MG63 (cell line): ENCODE measurements around the gene UBL4B. TPM values are rescaled to one million over a fixed set of nuclear protein-coding genes. Genes with fewer than 3 reads are reported as not detected.
A peak's percentile ranks its signal among the peaks of the same experiment; 100 is the strongest.
"Not testable (repeated sequence)": the region's sequence is repeated elsewhere in the genome, so short reads cannot be mapped to it uniquely, and the experiment has no call there.

Experiments
- DNase-seq: peaks from one replicate; pipeline ENCODE4 v3.0.0-alpha.2; 2020
- H3K27me3 ChIP-seq: fragments of 250-450 bp; sonication (Bioruptor Pico); 2 replicates; pipeline ENCODE4 v1.5.1; 2020; ENCODE audit warnings: mild to moderate bottlenecking, moderate library complexity
- H3K36me3 ChIP-seq: fragments of 250-450 bp; sonication (Bioruptor Pico); 2 replicates; pipeline ENCODE4 v1.5.1; 2020; ENCODE audit warnings: mild to moderate bottlenecking, moderate library complexity
- H3K4me3 ChIP-seq: fragments of 250-450 bp; sonication (Bioruptor Pico); 2 replicates; pipeline ENCODE4 v1.5.1; 2020; ENCODE audit warnings: mild to moderate bottlenecking, moderate library complexity
- H3K9me3 ChIP-seq: fragments of 250-450 bp; sonication (Bioruptor Pico); 2 replicates; pipeline ENCODE4 v1.5.1; 2020; ENCODE audit warnings: mild to moderate bottlenecking, moderate library complexity
- total RNA-seq: library from RNA; depleted of rRNA; stranded (reverse); fragments of >200 nt; shearing (Covaris generic); gene quantifications from 2 replicates; pipeline ENCODE4 v1.2.3, GENCODE V29; 2014; ENCODE audit warnings: low replicate concordance; rRNA removed

The UBL4B gene, protein sequence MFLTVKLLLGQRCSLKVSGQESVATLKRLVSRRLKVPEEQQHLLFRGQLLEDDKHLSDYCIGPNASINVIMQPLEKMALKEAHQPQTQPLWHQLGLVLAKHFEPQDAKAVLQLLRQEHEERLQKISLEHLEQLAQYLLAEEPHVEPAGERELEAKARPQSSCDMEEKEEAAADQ
- total RNA-seq = not detected in 2 replicates

DNA sequence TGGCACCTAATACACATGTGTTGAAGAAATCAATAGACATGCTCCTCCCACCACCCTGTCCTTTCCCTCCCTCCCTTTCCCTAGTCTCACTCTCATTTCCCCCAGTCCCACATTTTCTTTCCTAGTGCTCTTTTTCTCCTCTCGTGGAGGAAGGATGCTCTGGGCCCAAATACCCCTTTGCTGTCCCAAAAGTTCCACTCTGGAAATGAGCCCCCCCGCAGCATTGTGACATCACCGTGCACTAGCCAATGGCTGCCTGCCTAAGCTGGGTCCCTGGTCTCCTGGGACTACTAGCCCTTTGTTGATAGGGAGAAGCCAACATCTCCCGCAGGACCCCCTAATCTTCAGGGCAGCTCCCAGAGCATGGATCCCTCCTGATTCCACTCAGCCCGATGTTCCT lies at the start of gene UBL4B:
Gene UBL4B, plus strand, starts transcription at position 301 of the 400 bp plus-strand sequence. Its CDS starts 92 bp downstream, at position 393.
- Histone ChIP-seq H3K9me3 (no peaks in the 10 kb centered on the region), H3K4me3 (no peak within 1 kb of the TSS), H3K36me3 (no peaks in the 10 kb centered on the region), H3K27me3 (peaks cover 2% of the 10 kb centered on the region; the same call in 1 of the 2 replicates)
- DNase-seq = no peak

DNA sequence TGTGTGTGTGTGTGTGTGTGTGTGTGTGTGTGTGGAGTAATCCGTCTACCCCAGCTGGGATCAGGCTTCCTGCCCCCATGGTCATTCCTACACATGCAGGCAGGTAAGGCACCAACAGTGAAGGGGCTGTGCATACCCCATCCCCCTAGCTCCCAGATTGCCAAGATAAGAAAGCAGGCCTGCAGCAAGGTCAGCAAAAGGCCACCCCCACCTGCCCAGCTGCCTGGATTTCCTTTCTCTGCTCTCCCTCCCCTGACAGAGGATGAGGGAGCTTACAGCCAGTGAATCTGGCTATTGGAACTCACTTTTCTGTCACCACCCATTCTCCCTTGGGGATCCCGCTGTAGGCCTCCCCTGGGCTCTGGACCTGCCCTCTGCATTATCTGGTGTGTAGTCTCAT lies 49.6 kb upstream of the UBL4B start:
- H3K4me3 ChIP-seq = no peak overlapping the region
- H3K27me3 ChIP-seq = no peaks in the 10 kb centered on the region
- H3K9me3 ChIP-seq = no peaks in the 10 kb centered on the region
- H3K36me3 ChIP-seq = peaks cover 75% of the 10 kb centered on the region
- DNase-seq = no peak

DNA sequence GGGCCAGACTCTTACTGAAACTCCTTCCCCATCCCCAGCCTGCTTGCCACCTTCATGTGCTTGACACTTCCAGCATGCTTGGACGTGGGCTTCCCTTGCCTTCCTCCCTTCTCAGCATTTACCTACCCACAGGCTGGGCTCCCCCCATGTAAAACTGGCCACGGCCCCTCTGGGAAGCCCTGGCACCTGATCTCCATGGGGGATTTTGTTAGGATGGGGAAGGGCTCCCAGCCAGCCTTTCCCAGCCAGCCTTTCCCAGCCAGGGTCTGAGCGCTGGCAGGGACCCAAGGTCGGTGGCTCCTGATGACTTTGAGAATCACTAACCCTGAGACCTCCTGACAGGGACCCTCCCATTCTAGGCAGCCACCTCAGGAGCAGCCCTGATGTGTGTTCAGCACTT lies 48.5 kb upstream of the UBL4B start:
- H3K4me3 ChIP-seq = no peak overlapping the region
- H3K36me3 ChIP-seq = peaks cover 75% of the 10 kb centered on the region
- no peaks in the 10 kb centered on the region for H3K9me3 ChIP-seq

DNA sequence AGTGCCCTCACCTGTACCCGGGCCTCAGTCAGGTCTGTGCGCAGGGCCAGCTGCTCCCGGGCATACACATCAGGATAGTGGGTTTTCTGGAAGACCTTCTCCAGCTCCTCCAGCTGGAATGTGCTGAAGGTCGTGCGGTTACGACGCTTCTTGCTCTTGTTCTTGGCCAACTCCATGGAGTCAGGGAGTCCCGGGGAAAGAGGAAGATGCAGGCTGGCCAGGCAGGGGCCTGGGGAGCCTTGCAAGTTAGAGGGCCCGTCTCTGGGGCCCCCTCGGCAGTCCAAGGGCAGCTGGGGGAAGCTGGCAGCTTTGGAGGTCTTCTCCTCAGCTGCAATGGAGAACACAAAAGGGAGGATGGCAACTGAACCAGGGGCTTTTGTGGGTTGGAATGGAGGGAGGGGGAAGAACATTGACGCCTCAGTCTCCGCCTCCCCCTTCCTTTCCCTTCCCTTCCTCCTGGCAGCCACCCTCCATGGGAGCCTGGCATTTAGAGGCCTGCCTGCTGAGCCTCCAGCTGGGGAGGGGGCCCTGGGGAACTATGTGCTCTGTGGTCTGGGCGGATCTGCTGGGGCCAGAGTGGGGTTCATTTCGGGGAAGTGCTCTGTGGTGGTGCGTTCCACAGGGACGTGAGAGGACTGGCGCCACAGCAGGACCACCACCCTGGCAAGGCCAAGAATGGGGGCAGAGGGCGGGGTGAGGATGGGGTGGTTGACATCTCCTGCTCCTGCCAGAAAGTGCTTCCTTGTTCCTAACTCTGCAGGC lies 47.5 kb upstream of the UBL4B start:
- H3K9me3 ChIP-seq = no peaks in the 10 kb centered on the region
- no peak for DNase-seq
- H3K4me3 ChIP-seq = no peak overlapping the region

More for the DNA sequence above, 48.5 kb upstream of the UBL4B start:
- no peak for DNase-seq
- no peaks in the 10 kb centered on the region for H3K27me3 ChIP-seq

DNA sequence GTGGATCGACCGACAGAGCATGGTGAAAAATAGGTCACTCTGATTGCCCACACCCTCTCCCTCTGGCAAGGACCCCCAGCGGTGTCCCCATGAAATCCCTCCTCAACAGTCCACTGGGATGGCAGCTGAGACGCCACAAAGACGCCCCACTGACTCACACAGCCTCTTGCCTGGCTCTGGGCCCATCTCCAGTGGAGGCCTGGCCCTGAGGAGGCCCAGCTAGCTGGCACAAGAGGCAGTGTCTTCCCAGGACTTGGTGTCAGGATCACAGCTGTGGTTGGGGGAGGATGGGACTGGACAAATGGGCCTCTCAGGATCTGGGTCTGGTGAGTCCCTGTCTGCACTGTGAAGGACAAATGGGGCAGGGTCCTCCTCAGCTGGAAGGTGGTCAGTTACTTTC lies 46.4 kb upstream of the UBL4B start:
- Histone ChIP-seq H3K27me3 (no peaks in the 10 kb centered on the region), H3K4me3 (no peak overlapping the region), H3K36me3 (peaks cover 63% of the 10 kb centered on the region), H3K9me3 (no peaks in the 10 kb centered on the region)
- DNase-seq = peak; percentile 91

More for the DNA sequence above, 47.5 kb upstream of the UBL4B start:
- Histone ChIP-seq H3K27me3 (no peaks in the 10 kb centered on the region), H3K36me3 (peaks cover 74% of the 10 kb centered on the region)

DNA sequence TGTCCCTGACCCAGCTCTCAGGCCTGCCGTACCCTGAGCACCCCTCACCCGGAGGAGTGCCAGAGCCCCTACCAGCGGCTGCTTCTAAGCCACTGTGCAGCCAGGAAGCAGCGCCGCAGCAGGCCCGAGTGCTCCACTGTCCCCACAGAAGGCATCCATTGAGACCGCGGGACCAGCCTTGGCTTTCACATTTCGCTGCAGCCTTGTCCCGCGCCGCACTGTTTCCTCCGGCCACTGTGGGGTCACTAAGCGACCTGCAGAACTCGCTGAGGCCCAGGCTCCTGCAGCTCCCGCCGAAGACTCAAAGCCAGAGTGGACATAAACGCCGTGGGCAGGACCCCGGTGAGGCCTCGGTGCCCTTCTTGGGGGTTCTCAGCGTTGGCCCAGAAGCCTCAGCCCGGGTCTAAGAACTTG lies 44.8 kb upstream of the UBL4B start:
- Histone ChIP-seq H3K36me3 (peaks cover 47% of the 10 kb centered on the region), H3K9me3 (no peaks in the 10 kb centered on the region), H3K27me3 (no peaks in the 10 kb centered on the region), H3K4me3 (no peak overlapping the region)
- DNase-seq = no peak

DNA sequence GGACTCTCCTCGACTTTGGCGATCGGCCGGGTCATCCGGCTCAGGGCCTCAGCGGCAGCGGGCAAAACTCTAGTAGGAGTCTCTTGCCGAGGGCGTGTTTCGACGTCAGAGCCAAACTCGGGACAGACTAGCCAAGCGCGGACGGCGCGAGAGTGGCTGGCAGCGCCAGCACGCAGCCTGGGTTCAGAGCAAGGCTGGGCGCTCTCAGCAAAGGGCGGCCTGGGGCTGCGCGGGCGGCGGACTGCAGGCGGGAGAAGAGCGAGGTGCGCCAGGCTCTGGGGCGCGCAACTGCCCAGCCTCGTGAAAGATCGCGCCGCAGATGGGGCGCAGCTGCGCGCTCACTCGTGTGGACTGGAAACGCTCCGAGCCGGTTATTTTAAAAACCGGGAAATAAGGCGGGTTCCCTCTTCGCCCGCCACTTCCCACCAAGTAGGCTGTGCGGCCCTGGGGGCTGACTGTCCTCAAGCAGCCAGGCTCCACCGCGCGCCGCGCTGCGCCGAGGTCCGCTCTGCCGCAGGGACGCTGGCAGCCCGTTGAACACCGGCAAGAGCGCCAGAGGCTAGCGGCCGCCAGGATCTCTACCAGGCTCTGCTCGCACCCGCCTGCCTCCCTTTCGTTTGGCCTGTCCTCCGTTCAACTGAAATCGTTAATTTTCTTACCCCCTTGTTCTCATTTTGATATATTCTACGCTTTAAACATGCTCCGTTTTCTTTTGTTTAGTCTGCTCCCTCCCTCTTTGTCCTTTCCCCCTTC lies 44.2 kb upstream of the UBL4B start:
- Histone ChIP-seq H3K4me3 (no peak overlapping the region), H3K36me3 (peaks cover 42% of the 10 kb centered on the region), H3K9me3 (no peaks in the 10 kb centered on the region), H3K27me3 (no peaks in the 10 kb centered on the region)
- DNase-seq = no peak

DNA sequence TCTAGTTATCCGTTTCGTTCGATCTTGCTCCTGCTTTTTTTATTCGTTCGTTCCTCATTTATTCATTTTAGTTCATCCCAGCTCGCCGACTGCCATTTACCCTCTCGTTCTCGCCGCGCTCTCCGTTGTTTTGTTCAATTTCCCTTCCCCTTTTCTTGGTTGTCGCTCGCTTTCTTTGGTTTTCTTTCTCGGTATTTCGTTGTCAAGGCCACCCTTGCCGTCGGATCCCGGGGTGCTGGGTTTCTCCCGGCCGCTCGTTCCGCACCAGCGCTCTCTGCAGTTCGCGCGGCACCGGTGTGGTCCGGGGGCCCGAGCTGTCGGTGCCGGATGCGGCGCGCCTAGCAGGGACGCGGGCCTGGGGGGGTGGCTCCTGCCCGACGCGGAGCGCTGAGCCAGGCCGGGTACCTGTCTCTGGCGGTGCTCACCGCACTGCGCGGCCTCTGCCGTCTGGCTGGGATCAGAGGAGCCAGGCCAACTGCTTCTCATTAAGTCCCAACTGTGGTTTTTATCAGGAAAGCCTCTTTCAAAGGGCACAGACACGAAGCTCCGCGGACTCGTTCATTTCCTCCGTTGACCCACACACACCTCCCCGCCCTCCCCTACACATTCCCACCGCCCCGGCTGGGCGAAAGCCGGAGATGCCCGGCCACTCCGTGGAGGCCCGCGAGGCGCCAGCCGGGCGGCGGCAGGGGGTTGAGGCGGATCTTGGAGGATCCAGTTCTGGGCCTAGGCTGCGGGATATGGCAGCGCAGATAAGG lies 43.4 kb upstream of the UBL4B start:
- no peak for DNase-seq
- Histone ChIP-seq H3K4me3 (peak overlapping the region; percentile 59), H3K9me3 (no peaks in the 10 kb centered on the region), H3K27me3 (no peaks in the 10 kb centered on the region), H3K36me3 (peaks cover 38% of the 10 kb centered on the region)

DNA sequence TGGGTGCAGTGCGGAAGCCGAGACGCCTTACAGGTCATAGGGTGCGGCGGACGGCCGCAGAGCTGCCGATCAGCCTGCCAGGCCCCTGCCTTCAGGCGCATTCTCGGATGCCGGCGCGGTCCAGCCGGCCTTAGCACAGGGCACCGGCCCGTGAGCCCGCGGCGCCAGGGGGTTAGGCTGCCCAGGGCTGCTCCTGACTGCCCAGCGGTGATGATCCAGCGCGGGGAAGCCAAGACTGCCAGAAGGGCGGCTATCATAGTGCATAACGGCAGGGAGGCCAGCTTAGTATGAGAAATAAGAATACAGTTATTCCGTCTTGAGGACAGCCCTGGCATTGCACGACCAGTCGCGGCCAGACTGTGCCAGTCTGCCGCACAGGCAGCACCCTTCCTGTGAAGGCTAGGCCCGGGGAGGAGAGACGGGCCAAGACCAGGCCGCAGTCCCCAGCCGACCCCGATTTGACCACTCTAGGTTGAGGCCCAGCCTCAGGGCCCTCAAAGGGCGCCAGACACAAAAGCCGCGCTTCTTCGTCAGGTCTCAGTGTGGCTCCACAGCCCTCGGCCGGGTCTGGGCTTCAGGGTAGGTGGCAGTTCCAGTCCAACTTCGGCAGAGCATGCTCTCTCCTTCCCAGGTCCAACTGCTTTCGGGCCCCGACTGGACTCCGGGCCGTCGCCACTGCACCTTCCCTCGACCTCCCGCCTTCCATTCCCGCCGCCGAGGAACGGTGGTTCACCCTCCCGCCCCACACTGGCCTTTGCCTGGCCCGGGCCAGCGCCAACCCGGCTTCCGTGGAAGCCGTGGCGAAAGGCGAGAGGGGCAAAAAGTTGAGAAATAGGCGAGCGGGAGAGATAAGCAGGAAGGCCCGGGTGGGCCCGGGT lies 42.6 kb upstream of the UBL4B start:
- no peaks in the 10 kb centered on the region for H3K27me3 ChIP-seq
- H3K36me3 ChIP-seq = peaks cover 35% of the 10 kb centered on the region
- DNase-seq = peak; percentile 54
- no peaks in the 10 kb centered on the region for H3K9me3 ChIP-seq
- H3K4me3 ChIP-seq = peak overlapping the region; percentile 59

DNA sequence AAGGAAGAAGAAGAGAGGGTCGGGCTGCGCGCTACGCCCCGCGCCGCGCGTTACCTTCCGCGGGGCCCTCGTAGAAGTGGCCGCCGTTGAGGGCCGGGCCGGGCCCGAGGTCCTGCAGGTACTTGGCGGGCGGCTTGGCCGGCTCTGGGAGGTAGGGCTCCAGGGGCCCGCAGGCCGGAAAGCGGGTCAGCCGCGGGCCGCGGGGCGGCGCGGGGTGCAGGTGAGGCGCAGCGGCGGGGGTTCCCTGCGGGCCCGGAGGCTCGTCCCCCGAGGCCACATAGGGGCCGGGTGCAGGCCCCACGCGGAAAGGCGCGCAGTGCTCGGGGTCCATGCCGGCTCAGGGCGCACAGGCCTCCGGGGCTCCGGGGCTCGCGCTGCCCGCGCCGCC lies 42.0 kb upstream of the UBL4B start:
- H3K27me3 ChIP-seq = no peaks in the 10 kb centered on the region
- H3K4me3 ChIP-seq = peak overlapping the region; percentile 59
- peaks cover 28% of the 10 kb centered on the region for H3K36me3 ChIP-seq
- no peaks in the 10 kb centered on the region for H3K9me3 ChIP-seq
- DNase-seq = no peak

DNA sequence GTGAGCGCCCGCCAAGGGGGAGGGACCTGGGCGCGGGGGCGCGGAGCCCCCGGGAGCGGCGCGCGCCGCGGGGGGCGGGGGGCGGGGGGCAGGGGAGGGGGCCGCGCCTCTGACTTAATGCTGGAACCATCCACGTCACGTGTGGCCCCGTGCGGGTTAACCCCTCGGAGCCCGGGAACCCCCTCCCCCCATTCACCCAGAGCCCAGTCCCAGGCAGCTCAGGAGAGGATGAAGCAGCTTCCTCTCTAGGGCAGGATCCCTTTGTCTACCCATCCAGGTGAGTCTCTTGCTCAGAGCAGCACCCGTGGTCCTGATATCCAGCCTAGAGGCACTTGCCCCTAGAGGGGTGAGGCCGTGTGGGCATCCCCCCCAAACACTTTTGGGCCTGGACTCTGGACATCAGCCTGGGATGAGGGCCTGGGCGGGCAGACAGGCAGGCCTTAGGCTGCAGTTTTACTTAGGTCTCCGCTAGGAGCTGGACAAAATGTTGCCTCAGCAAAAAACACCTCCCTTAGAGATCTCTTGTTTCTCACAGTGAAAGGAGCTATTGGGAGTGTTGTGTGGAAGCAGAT lies 41.5 kb upstream of the UBL4B start, which contains the start of gene ALX3:
Gene ALX3, minus strand, starts transcription at position 2 of the 572 bp plus-strand sequence. CDS start 60 bp downstream, outside the sequence.
- Histone ChIP-seq H3K27me3 (no peaks in the 10 kb centered on the region), H3K4me3 (peak within 1 kb of the TSS; percentile 59), H3K36me3 (peaks cover 26% of the 10 kb centered on the region), H3K9me3 (no peaks in the 10 kb centered on the region)
- peak; percentile 55 for DNase-seq

DNA sequence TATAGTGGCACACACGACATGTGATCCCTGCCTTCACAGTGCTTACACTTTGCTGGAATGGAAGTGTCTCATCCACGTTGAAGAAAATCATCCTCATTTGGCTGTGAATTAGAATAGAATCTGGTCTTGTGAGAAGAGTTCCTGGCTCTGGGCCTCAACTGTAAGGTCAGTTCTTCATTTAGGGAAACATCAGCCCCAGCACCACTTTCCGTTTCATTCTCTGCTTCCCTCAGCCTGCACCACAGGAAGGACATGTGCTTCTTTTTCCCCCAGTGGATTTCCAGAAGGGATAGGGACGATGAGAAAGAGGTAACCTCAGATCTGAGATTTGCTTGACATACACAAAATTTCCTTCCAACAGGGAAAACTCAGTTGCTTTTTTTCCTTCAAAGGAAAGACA lies 38.1 kb upstream of the UBL4B start:
- Histone ChIP-seq H3K9me3 (no peaks in the 10 kb centered on the region), H3K36me3 (peaks cover 2% of the 10 kb centered on the region), H3K4me3 (no peak overlapping the region), H3K27me3 (no peaks in the 10 kb centered on the region)
- DNase-seq = no peak

DNA sequence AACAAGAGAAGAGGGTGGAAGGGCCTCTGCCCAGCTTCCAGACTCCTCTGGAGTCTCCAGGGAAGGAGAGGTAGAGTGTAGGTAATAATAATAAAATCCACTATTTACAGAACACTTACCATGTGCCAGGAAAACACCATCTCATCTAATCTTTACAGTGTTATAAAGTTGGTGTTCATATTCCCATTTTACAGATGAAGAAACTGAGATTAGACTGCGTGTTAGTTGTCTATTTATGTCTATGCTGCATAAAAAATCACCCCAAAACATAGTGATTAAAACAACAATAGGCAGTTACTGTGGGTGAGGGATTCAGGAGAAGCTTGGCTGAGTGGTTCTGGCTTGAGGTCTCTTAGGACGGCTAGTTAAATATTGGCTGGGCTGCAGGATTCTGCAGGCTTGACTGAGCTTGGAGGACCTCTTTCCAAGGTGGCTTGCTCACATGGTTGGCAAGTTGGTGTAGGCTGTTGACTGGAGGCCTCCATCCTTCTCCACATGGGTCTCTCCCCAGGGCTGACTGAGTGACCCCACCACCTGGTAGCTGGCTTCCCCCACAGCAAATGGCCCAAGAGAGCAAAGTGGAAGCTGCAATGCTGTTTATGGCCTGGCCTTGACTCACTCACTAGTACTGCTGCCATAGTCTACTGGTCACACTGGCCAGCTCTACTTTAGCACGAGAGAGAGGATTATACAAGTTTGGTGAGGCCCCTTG lies 35.3 kb upstream of the UBL4B start:
- H3K4me3 ChIP-seq = no peak overlapping the region
- H3K27me3 ChIP-seq = no peaks in the 10 kb centered on the region
- no peaks in the 10 kb centered on the region for H3K36me3 ChIP-seq
- no peaks in the 10 kb centered on the region for H3K9me3 ChIP-seq
- no peak for DNase-seq

DNA sequence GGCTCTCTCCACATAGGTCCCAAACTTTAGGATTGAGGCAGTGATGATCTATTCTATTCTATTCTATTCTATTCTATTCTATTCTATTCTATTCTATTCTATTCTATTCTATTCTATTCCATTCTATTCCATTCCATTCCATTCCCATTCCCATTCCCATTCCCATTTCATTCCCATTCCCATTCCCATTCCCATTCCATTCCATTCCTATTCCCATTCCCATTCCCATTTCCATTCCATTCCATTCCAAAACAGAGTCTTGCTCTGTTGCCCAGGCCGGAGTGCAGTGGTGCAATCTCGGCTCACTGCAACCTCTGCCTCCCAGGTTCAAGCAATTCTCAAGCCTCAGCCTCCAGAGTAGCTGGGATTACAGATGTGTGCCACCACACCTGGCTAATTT lies 32.2 kb upstream of the UBL4B start:
- not testable (repeated sequence) for H3K36me3 ChIP-seq, H3K27me3 ChIP-seq, H3K4me3 ChIP-seq, DNase-seq, H3K9me3 ChIP-seq

DNA sequence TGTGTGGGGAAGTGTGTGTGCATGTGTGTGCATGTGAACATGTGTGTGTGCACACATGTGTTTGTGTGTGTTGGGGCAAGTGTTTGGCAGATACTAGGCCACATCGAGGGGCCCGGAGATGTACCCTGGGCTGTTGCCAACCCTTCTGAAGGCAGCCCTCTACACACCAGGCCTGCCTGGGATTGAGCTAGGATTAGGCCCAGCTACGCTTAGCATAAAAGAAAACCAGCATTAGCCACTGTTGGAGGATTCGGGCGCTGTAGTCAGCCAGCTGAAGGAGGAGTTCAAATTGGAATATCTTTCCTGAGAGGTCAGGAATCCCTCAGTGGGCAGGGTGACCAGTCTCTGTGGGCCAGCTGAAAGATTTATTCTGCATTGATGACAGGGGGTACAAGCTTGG lies 31.2 kb upstream of the UBL4B start:
- DNase-seq = no peak
- Histone ChIP-seq H3K27me3 (no peaks in the 10 kb centered on the region), H3K4me3 (no peak overlapping the region), H3K9me3 (no peaks in the 10 kb centered on the region), H3K36me3 (no peaks in the 10 kb centered on the region)
